ENCODE measurements around the gene ANGPTL8.

ANGPTL8 gene

DNA sequence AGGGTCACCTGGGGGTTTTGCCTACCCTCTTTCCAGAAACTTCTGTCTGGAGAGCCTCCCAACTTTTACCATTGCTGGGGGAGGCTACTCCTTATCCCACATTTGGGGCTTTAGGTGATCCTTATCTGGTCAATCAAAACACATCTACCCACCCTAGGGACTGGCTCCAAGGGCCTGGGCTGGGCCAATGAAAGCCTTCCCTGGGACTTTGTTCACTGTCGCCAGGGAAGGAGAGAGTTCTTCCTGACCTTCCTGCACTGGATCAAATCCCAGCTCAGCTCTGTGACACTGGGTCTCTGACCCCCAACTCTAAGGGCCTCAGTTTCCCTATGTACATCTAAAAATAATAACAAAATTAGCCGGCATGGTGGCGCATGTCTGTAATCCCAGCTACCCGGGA is 11.8 kb downstream of the ANGPTL8 start:
- no peak for TF ChIP-seq GATA1 (IDR thresholded peaks at IDR 0.05; ENCODE audit: low read depth, low read length)
- no peak for DNase-seq

DNA sequence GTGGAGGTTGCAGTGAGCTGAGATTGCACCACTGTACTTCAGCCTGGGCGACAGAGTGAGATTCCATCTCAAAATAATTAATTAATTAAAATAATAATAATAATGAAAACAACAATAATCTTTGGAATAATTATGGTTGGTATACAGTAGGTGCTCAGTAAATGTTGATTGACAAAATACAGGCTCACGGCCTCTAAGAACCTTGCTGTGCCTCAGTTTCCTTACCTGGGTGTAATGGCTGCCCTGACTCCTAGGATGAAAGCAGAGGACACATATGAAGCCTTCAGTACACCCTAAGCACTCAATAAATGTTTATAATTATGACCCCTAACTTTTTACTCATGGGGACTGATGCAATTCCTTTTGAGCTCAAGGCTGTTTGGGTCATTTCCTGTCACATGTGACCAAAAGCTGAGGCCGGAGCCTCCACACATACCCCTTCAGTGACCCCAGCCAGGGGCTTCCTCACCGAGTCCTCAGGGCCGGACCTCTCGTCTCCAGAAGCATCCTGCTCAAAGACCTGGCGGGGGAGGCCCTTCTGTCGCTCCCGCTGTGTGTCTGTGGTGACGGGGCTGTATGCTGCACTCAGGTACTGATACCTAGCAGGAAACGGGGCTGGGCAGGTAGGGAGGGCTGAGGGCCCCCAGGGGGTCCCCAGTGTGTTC is 12.4 kb downstream of the ANGPTL8 start:
- no peak for DNase-seq
- TF ChIP-seq GATA1 (IDR thresholded peaks at IDR 0.05; ENCODE audit: low read depth, low read length) = no peak
- no peak for TF ChIP-seq POLR2A (IDR thresholded peaks at IDR 0.05; ENCODE audit: low read length)

DNA sequence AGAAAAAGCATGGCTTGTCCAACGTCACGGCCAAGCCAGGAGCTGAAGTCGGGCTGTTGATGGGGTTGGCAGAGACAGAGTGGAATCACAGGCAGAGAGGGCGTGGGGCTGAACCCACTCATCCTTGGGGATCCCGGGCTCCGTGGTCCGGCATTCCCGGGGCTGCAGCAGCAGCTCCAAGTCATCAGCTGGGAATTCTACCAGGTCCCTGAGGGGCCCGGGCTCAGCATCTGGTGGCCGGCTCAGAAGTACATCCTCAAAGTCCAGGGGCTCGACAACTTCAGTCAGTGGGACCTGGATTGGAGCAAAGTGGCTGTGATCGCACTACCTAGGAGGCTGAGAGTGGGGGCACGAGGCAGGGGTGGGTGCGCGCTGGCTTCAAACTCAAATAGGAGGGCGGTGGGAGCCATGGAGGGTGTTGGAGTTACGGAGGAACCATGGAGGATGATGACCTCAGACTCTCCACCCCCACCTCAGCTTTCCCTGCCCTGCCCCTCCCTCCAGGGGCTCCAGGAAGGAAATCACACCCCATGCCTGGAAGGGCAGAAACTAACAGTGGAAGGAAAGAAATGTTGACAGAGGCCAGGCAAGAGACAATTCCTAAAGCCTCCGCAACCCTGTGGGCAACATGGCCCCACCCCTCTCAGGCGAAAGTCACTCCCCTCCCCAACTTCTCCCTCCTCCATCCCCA is 13.4 kb downstream of the ANGPTL8 start:
- TF ChIP-seq POLR2A (IDR thresholded peaks at IDR 0.05; ENCODE audit: low read length) (no peak), GATA1 (IDR thresholded peaks at IDR 0.05; ENCODE audit: low read depth, low read length) (no peak)
- no peak for DNase-seq

DNA sequence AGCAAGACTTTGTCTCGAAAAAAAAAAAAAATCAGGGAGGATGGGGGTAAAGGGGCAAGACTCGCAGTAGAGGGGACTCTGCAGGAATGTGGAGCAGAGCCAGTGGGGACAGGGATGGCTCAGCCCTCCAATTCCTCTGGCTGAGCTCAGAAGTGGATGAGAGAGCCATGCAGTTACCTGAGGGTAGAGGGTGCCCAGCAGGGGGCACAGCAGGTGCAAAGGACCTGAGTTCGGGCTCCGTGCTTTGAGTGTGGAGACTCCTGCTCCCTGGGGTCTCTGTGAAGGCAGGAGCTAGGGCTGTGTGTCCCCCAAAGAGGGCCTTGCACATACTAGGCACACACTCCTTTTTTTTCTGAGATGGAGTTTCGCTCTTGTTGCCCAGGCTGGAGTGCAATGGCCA is 15.2 kb downstream of the ANGPTL8 start:
- TF ChIP-seq POLR2A (IDR thresholded peaks at IDR 0.05; ENCODE audit: low read length) = no peak
- no peak for TF ChIP-seq GATA1 (IDR thresholded peaks at IDR 0.05; ENCODE audit: low read depth, low read length)
- DNase-seq = no peak

DNA sequence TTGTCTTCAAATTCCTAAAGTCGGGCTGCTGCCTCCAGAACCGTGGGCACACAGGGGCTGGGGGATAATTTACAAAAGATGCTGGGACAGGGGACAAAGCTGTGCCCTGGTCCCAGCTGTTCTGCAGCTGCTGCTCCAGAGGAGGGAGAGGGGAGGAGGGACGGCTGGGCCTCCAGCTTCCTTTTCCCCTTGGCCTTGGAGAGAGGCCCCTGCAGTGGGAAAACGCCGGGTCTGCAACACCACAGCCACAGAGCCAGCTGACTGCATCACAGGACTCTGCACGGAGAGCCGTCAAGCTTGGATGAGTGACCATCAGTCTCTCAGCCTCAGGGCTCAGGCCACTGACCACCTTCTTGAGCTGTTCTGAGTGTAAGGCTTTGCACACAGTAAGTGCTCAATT is 16.8 kb downstream of the ANGPTL8 start:
- TF ChIP-seq GATA1 (IDR thresholded peaks at IDR 0.05; ENCODE audit: low read depth, low read length) (no peak), POLR2A (IDR thresholded peaks at IDR 0.05; ENCODE audit: low read length) (no peak)
- no peak for DNase-seq

DNA sequence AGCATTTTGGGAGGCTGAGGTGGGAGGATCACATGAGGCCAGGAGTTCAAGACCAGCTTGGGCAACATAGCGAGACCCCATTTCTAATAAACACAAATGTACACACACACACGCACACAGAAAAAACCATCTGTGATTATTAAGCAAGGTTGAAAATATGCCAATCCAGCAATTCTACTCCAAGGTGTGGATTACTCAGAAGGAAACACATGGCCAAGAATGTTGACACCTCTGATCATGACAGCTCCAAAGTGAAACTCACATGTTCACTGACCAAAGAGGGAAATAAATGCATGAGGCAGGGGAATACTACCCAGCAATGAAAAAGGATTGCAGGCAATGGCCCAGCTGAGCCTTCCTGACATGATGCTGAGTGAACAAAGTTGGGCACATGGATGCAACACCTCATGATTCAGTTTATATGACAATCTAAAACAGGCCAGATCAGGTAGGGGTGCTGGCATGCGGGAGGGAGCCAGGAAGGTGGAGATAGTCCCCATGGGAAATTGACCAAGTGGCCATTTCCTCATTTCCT is 18.5 kb downstream of the ANGPTL8 start:
- DNase-seq = no peak
- no peak for TF ChIP-seq GATA1 (IDR thresholded peaks at IDR 0.05; ENCODE audit: low read depth, low read length)
- TF ChIP-seq POLR2A (IDR thresholded peaks at IDR 0.05; ENCODE audit: low read length) = no peak

DNA sequence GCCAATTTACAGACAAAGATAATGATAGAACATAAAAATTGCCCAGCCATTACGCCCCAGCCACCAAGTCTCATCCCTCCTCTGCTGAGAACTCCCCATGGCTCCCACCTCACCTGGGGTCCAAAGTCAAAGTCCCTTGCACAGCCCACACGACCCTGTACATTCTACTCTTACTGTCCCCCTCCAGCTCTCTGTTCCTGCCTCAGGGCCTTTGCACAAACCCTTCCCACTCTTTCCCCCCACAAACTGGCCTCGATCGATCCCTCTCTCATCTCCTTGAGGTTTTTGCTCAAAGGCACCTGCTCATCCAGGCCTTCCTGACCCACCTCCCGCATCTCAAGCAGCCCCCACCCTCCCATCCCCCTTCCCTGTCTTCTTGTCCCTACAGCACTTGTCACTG is 21.6 kb downstream of the ANGPTL8 start:
- DNase-seq = no peak
- TF ChIP-seq POLR2A (IDR thresholded peaks at IDR 0.05; ENCODE audit: low read length) = no peak
- TF ChIP-seq GATA1 (IDR thresholded peaks at IDR 0.05; ENCODE audit: low read depth, low read length) = no peak

DNA sequence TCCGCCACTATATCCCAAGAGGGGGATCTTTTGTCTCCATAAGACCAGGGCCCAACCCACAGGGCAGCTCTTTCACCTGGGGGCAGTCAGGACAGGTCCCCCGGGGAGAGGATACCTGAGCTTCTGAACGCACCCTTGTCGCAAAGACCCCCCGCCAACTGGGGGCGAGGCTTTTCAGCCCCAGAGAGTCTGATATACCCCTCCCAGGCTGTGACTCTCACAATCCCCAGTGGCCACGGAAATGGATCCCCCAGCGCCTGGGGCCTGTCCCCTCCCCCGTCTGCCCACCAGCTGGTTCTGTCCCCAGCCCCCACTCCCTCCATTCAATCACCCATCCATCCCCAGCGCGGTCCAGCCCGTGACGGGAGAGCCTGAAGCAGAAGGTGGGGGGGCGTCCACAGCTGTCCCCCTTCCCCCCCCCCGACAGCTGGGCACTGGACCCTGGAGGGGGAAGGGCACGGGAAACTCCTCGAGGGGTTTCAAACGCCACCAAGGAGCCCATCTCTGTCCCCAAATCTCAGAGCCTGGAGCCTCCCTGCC is 22.1 kb downstream of the ANGPTL8 start:
- DNase-seq = no peak
- no peak for TF ChIP-seq GATA1 (IDR thresholded peaks at IDR 0.05; ENCODE audit: low read depth, low read length)
- no peak for TF ChIP-seq POLR2A (IDR thresholded peaks at IDR 0.05; ENCODE audit: low read length)

DNA sequence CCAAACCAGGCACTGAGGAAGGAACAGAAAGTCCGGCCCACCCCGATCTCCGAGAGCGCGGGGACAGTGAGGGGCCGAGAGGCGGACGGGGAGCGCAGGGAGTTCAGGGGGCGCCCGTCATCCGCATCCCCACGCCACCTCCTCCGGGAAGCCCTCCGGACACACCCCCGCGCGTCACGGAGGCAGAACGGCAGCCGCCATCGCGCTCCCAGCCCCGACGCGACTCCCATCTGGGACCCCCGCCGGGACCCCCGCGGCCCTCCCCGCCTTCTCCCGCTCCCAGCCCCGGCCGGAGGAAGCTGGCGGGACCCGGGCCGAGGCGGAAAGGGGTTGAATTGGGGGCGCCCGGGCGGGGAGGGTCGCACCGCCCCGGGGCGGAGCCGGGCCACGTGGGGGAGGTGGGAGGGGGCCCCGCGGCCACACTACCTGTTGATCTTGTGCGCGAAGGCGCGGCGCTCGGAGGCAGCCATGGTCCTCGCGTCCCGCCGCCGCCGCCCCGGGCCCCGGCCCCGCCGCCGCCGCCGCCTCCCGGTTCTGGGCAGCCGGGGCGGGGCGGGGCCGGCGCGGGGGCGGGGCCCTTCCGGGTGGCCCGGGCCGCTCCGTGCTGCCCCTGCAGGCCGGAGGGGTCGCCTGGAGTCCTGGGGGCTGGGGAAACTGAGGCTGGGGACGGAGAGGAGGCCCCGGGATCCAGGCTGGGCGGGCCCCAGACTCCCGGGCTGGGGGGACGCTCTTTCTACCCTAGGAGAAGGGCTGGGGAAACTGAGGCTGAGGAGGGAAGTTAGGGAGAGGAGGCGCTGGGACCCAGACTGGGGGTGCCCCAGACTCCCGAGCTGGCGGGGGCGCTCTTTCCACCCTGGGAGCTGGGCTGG is 22.8 kb downstream of the ANGPTL8 start, which contains the start of gene DOCK6:
TSS of gene DOCK6 (minus strand) at position 554 of the 869 bp plus-strand sequence. CDS start at position 470, 84 bp downstream.
- TF ChIP-seq GATA1 (IDR thresholded peaks at IDR 0.05; ENCODE audit: low read depth, low read length) (no peak), POLR2A (IDR thresholded peaks at IDR 0.05; ENCODE audit: low read length) (no peak)
- peak in 1 of 2 experiments; percentile 34 for DNase-seq

DNA sequence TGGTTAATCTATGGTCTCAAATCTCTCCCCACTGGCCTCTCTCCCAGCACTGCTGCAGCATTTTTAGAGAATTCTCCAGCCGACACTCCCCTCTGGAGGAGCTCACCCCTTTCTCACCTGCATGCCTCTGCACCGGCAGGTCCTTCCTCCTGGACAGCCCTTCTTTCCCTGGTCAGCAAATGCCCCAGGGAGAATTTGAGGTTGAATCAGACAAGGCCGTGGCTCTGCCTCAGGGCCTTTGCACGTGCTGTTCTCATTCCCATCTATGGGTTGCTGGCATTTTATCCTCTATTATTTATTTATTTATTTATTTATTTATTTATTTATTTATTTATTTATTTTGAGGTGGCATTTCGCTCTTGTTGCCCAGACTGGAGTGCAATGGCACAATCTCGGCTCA is 24.3 kb downstream of the ANGPTL8 start:
- DNase-seq = no peak
- TF ChIP-seq POLR2A (IDR thresholded peaks at IDR 0.05; ENCODE audit: low read length) = no peak
- no peak for TF ChIP-seq GATA1 (IDR thresholded peaks at IDR 0.05; ENCODE audit: low read depth, low read length)

DNA sequence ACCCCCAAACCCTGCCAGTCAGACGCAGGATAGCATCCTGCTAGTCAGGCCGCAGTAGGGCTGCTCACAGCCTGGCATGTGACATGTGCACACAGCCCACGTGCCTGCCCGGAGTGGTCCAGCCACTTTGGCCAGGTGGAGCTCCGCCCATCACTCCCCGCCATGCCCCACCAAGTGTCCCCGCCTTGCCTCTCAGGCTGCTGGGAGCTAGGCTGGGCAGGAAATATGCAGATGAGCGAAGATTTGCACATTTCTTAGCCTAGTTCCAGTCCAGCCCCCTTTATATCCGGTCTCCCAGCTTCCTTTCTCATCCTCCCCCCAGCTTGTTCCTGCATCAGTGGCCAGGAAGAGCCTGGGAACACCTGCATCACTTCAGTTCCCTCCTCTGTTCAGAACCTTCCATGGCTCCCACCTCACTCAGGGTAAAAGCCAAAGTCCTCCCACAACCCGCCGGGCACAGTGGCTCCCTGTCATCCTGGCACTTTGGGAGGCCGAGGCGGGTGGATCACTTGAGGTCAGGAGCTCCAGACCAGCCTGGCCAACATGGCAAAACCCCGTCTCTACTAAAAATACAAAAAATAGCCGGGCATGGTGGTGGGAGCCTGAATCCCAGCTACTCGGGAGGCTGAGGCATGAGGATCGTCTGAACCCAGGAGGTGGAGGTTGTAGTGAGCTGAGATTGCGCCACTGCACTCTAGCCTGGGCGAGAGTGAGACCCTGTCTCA is 25.2 kb downstream of the ANGPTL8 start:
- no peak for TF ChIP-seq POLR2A (IDR thresholded peaks at IDR 0.05; ENCODE audit: low read length)
- DNase-seq = no peak

DNA sequence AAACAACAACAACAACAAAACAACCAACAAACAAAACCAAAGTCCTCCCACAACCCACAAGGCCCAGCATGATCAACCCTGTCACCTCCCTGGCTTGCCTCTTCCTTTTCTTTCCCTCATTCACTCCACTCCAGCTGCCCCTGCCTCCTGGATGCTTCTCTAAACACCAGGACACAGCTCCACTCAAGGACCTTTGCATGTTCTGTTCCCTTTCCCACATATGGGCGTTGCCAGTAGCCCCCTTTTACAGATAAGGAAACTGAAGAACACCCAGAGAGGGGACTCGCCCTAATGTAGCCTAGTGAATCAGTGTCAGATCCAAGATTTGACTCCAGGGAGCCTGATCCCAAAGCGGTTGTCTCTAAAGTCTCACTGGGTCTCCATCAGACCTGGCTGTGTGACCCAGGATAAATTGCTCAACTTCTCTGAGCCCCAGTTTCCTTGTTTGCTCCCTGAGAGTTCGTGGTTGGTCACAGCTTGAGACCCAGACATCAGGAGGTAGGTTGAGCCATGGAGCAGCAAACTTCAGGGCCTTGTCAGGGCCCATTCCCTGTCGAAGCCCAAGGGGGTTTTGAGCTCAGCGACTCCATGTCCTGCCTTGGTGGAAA is 25.9 kb downstream of the ANGPTL8 start:
- DNase-seq = no peak
- no peak for TF ChIP-seq GATA1 (IDR thresholded peaks at IDR 0.05; ENCODE audit: low read depth, low read length)

DNA sequence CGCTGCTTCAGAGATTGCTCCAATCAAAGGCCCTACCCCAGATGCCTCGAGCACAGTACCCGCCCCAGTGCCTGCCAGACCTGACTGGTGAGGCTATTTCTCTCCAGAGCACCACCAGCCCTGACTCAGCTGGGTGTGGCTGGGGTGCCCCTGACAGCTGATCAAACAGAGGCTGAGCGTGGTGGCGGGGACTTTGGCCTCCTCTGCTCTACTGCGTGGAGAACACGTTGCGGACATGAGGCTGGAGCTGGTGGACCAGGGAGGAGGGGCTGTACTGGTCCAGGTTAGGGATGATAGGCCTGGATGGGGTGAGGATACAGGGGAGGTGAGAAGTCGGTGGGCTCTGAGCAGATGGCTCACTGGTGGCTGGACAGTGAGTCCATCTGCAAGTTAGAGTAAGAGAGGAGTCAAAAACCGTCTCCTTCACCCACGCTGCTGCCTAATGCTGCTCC is 26.4 kb downstream of the ANGPTL8 start:
- DNase-seq = no peak
- no peak for TF ChIP-seq POLR2A (IDR thresholded peaks at IDR 0.05; ENCODE audit: low read length)
- TF ChIP-seq GATA1 (IDR thresholded peaks at IDR 0.05; ENCODE audit: low read depth, low read length) = no peak
